ENCODE data around the gene ADPRS. TPM values are rescaled to one million over a fixed set of nuclear protein-coding genes. Genes with fewer than 3 reads are reported as not detected.

ADPRS gene
- total and polyA plus RNA-seq, 9 of the 15 experiments (the other 6 are each of a cell fraction or from before 2014, with no cell fraction given) = 5.9 to 40.0 (median 27.4) TPM

DNA sequence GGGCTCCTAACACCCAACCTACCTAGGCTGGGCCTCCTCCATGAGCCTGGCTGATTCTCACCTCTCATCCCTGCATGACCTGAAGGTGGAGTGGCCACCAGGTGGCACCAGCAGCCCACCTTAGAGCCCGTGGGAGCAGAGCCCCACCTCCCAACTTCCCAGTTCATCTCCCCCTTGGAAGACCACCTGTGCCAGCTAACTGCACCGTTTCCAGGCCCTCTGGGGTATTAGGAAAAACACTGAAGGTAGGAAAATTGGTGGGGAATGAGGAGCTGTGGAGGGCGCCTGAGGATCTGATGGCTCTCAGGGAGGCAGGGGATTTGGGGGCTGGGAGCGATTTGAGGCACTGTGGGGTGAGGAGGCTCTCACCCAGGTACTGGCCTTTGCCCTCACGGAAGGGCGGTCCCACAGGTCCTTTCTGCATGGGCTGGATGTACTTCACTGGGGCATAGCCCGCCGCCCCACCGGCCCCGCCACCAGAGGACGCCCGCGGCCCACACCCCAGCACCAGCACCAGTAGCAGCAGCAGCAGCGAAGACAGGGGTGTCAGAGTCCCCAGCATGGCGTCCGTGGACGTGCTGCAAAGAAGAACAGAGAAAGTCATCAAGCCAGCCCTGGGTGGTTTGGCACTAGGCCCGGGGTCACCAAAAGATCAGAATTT is 11.1 kb downstream of the ADPRS start (continued):
- TF ChIP-seq, protein P1, sequence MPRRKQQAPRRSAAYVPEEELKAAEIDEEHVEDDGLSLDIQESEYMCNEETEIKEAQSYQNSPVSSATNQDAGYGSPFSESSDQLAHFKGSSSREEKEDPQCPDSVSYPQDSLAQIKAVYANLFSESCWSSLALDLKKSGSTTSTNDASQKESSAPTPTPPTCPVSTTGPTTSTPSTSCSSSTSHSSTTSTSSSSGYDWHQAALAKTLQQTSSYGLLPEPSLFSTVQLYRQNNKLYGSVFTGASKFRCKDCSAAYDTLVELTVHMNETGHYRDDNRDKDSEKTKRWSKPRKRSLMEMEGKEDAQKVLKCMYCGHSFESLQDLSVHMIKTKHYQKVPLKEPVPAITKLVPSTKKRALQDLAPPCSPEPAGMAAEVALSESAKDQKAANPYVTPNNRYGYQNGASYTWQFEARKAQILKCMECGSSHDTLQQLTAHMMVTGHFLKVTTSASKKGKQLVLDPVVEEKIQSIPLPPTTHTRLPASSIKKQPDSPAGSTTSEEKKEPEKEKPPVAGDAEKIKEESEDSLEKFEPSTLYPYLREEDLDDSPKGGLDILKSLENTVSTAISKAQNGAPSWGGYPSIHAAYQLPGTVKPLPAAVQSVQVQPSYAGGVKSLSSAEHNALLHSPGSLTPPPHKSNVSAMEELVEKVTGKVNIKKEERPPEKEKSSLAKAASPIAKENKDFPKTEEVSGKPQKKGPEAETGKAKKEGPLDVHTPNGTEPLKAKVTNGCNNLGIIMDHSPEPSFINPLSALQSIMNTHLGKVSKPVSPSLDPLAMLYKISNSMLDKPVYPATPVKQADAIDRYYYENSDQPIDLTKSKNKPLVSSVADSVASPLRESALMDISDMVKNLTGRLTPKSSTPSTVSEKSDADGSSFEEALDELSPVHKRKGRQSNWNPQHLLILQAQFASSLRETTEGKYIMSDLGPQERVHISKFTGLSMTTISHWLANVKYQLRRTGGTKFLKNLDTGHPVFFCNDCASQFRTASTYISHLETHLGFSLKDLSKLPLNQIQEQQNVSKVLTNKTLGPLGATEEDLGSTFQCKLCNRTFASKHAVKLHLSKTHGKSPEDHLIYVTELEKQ (CRISPR knock-in tag; IDR thresholded peaks at IDR 0.05) = no peak
- TF ChIP-seq, protein P2, sequence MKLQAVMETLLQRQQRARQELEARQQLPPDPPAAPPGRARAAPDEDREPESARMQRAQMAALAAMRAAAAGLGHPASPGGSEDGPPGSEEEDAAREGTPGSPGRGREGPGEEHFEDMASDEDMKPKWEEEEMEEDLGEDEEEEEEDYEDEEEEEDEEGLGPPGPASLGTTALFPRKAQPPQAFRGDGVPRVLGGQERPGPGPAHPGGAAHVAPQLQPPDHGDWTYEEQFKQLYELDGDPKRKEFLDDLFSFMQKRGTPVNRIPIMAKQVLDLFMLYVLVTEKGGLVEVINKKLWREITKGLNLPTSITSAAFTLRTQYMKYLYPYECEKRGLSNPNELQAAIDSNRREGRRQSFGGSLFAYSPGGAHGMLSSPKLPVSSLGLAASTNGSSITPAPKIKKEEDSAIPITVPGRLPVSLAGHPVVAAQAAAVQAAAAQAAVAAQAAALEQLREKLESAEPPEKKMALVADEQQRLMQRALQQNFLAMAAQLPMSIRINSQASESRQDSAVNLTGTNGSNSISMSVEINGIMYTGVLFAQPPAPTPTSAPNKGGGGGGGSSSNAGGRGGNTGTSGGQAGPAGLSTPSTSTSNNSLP (IDR thresholded peaks at IDR 0.05; ENCODE audit: borderline replicate concordance, low read depth, low read length) = no peak
- TF ChIP-seq ZSCAN32 (CRISPR knock-in tag; IDR thresholded peaks at IDR 0.05) (no peak), ESRRB (CRISPR knock-in tag; IDR thresholded peaks at IDR 0.05; ENCODE audit: borderline replicate concordance) (no peak), KLF6 (CRISPR knock-in tag; IDR thresholded peaks at IDR 0.05; ENCODE audit: borderline replicate concordance) (no peak), ZBTB17 (CRISPR knock-in tag; IDR thresholded peaks at IDR 0.05) (no peak), SMAD1 (IDR thresholded peaks at IDR 0.05; ENCODE audit: low read depth, low read length, partially characterized antibody) (no peak), RHOXF2B (CRISPR knock-in tag; conservative IDR thresholded peaks at IDR 0.05) (no peak), SUPT5H (IDR thresholded peaks at IDR 0.05) (no peak), RBM34 (IDR thresholded peaks at IDR 0.05; ENCODE audit: borderline replicate concordance, insufficient read depth, low read length) (no peak), BHLHE40 (IDR thresholded peaks at IDR 0.05; ENCODE audit: low read length) (peak; percentile 34), MAZ (CRISPR knock-in tag; conservative IDR thresholded peaks at IDR 0.05 in 1 of 2, IDR thresholded peaks at IDR 0.05 in 1 of 2) (peak; percentile 42 to 63; a peak in 3 of 4 replicates), TBP (optimal IDR thresholded peaks at IDR 0.05; ENCODE audit: low read depth, low read length) (no peak), ZNF263 (CRISPR knock-in tag; IDR thresholded peaks at IDR 0.05; ENCODE audit: borderline replicate concordance) (peak; percentile 68; the same call in 1 of the 2 replicates), NUFIP1 (IDR thresholded peaks at IDR 0.05; ENCODE audit: partially characterized antibody) (no peak), TEAD1 (CRISPR knock-in tag; IDR thresholded peaks at IDR 0.05) (peak in 1 of 2 experiments; percentile 79; a peak in 1 of 4 replicates), CREBBP (IDR thresholded peaks at IDR 0.05; ENCODE audit: low read depth, low read length) (no peak)
- TF ChIP-seq, protein P3, sequence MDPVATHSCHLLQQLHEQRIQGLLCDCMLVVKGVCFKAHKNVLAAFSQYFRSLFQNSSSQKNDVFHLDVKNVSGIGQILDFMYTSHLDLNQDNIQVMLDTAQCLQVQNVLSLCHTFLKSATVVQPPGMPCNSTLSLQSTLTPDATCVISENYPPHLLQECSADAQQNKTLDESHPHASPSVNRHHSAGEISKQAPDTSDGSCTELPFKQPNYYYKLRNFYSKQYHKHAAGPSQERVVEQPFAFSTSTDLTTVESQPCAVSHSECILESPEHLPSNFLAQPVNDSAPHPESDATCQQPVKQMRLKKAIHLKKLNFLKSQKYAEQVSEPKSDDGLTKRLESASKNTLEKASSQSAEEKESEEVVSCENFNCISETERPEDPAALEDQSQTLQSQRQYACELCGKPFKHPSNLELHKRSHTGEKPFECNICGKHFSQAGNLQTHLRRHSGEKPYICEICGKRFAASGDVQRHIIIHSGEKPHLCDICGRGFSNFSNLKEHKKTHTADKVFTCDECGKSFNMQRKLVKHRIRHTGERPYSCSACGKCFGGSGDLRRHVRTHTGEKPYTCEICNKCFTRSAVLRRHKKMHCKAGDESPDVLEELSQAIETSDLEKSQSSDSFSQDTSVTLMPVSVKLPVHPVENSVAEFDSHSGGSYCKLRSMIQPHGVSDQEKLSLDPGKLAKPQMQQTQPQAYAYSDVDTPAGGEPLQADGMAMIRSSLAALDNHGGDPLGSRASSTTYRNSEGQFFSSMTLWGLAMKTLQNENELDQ (CRISPR knock-in tag; IDR thresholded peaks at IDR 0.05; ENCODE audit: borderline replicate concordance) = no peak
- TF ChIP-seq, protein P4, sequence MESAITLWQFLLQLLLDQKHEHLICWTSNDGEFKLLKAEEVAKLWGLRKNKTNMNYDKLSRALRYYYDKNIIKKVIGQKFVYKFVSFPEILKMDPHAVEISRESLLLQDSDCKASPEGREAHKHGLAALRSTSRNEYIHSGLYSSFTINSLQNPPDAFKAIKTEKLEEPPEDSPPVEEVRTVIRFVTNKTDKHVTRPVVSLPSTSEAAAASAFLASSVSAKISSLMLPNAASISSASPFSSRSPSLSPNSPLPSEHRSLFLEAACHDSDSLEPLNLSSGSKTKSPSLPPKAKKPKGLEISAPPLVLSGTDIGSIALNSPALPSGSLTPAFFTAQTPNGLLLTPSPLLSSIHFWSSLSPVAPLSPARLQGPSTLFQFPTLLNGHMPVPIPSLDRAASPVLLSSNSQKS (CRISPR knock-in tag; IDR thresholded peaks at IDR 0.05) = no peak
